ENCODE data around the gene DOK5.

DOK5 gene

DNA sequence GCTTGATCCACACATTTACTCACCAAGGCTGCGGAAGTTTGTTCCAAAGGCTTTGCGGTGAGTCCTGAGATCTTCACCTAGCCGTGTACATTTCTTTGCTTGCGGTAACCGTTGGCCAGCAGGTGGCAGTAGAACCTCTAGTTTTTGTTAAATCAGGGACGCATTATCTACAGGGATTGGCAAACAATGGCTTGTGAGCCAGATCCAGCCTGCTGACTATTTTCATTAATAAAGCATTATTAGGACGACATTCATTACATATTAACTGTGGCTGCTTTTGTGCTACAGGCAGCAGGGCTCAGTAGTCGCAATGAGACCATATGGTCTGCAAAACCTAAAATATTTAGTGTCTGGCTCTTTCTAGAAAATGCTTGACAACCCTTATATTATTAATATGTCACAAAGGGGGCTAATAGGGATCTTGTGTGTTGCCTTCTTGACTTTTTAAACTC, 174.1 kb downstream of the DOK5 start:
- DNase-seq (ENCODE audit: low spot score): peak; percentile 70

DNA sequence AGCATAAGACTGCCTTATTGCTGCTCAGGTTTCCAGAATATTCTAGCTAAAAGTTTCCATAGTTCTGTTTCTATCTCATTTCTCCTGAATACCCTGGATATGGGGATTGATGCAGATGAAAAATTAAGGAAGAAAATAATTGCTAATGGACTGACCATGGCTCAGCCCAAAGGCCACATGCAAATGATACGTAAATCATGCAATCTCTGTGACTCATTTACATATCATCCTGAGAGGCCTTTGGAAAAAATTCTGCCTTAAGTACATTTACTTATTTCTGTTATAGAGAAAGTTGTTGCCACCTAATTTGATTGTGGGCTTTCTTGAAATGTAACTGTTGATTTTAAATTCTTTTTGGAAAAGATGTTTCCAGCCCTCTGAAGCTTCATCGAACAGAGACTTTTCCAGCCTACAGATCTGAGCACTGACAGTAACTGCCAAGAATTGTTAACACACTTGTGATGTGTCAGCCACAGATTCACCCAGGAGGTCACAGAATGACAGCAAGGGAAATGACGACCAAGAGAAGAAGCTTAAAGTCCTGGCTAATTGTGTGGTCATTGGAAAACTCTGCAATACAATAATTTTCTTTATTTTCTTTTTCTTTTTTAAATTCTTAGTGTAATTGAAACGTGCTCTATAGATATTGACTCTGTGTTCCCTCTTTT, 174.8 kb downstream of the DOK5 start:
- DNase-seq (ENCODE audit: low spot score): no peak

DNA sequence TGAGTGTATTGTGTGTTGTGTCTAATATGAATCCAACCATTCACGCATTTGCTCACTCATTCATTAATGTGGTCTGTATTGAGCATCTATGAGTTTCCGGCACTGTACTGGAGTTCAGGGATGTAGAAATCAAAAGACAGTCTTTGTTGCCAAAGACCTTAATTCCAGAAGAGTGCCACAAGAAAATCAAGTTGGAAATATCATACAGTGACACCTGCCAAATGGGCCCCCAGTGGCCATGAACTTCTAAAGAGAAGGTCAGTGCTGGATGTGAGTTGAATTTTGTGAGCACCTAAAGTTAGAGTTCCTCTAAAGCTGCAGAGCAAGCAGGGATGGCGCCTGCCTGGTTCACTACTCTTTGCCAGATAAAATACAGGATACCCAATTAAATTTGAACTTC, 175.9 kb downstream of the DOK5 start:
- no peak for DNase-seq (ENCODE audit: low spot score)

DNA sequence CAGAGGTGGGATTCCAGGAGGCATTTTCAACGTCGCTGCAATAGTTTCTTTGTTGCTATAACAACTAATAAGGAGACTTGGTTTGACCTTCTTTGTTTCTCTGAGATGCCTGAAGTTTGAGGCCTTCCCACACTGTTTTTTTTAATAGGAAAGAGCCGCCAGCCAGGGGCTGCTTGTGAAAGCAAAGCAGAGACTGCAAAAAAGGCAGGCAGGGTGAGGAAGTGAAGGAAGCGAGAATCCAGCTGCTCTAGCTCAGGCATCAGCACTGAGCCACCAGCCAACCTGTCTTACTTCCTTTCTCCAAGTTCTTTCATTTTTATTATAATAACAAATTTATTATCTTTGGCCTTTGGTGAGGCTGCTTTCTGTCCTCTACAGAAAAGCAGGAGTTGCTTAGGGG, 179.1 kb downstream of the DOK5 start:
- no peak for DNase-seq (ENCODE audit: low spot score)

DNA sequence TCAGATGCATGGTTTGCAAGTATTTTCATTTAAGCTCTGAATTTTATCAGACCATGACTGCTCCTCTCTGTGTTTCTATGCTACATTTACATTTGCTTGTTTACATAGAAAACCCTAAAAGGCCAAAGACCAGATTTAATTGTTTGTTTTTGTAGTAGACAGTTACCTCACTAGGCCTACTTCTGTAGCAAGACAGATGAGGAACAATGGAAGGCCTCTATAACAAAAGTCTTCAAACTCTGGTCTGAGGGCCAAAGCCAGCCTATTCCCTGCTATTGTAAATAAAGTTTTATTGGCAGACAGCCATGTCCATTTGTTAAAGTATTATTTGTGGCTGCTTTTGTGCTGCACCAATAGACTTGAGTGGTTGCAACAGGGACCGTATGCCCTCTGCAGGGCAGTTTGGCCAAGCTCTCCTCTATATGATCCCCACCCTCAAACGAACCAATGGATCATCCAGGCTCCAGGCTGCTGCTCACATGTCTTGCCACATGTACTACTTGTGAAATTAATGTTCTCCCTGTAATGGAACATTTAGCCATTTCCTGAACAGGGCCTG, 182.0 kb downstream of the DOK5 start:
- no peak for DNase-seq (ENCODE audit: low spot score)

DNA sequence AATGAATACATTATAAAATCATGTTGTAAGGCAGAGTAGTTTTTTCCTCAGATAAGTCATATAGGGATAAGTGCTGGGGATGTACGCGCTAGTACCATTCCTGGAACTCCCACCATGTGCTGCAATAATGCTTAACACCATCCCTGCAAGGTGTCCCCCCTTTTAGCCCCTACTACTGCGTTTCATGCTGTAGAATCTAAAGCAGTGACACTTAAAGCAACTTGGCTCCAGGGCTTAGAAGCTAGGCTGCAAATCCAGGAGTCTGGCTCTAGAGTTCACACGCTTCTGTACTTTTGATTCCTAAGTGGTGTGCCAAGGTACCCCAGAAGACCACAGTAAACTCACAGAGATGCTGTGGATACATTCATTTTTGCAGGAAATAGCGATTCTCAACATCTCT, 183.1 kb downstream of the DOK5 start:
- no peak for DNase-seq (ENCODE audit: low spot score)

DNA sequence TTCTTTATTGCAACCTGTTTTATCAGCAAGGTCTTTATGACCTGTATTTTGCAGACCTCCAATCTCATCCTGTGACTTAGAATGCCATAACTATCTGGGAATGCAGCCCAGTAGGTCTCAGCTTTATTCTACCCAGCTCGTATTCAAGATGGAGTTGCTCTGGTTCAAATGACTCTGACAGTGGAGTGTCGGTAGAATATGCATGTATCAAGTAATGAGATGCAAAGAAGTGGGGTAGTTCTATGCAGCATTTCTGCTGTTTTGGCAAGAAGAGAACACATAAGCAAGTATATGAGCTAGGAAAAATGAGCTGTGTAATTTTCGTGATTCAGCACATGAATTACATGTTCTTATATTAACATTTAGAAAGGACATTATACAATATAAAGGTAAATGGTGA, 185.9 kb downstream of the DOK5 start:
- no peak for DNase-seq (ENCODE audit: low spot score)

DNA sequence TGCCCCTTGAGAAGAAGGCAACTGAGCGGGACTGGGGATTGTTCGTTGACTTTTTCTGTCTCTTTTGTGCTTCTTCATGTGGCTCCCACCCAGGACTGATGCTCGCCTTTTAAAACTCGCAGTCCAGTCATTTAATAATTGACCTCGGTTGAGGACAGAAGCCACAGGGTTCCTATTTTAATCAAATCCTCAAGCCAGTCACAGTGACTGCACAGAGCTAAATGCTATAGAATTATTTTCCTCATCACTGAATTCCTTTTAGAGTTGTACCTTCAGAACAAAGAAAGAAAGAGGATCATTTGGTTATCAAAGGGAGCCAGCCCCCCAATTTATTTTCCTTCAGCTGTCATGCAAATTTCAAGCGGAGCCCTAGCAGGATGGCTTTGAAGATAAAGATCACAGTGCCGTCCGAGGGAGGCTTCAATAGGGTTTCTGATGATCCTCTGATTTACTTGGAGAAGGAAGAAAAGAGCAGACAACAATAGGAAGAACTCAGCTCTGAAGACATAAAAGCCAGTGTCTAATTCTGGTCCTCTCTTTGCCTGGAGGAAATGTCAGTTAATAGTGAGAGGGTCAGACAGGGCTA, 186.6 kb downstream of the DOK5 start:
- no peak for DNase-seq (ENCODE audit: low spot score)

DNA sequence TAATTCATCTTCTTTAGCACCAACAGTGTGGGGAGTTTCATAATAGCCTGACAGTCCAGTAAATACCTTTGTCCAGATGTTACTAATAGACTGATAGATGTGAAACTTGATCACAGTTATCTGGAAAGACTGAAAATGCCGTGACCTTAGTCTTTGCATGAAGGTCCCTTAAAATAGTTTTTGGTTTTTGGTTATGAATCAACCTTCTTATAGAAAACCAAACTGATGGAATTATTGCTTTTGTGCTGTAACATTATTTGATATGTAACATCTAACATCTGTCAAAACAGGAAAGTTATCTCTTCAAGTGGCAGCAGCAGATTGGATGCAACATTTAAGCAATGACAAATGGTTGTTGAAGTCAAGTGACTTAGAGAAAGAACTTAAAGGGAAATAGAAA, 190.4 kb downstream of the DOK5 start:
- no peak for DNase-seq (ENCODE audit: low spot score)

DNA sequence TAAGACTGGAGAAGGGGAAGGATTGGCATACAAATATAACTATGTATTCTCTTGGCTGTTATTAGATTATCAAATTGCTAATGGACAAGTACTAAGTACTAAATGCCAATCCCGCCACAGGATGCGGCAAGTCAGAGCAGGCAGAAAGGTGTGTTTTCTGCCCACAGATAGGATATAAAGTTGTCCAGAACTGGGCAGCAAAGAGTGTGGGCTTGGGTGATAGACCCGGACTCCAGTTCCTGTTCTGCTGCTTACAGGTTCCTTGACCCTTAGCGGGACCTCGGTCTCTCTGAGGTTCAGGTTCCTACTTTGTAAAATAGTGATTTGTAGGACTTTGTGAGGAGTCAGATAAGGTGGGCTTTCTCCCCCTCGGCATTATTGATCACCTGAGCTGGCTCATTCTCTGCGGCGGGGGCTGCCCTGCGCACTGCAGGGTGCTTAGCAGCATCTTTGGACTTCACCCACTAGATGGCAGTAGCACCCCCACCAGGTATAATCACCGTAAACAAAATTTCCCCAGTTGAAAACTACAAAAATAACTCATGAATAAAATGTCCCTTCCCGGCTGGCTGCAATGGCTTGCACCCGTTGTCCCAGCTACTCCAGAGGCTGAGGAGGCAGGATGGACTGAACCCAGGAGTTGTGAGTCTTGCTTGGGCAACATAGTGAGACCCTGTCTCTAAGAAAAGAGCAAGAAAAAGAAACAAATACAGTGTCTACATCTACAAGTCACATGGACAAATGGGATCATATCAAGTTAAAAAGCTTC, 193.1 kb downstream of the DOK5 start:
- DNase-seq (ENCODE audit: low spot score): peak; percentile 12

DNA sequence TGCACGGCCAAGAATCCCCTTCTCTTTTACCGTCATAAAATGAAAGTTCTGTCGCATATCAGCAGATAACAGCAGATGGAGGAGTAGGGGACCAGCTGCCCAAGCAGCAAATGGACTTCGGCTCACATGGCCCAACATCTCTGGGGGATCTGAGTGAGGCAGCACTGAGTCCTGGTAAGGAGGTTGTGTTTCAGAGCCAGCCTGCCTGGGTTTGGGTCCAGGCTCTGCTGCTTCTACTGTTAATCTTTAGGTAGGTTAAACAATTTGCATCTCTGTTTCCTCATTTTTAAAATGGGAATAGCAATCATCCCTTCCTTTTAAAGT, 193.6 kb downstream of the DOK5 start:
- DNase-seq (ENCODE audit: low spot score): no peak

DNA sequence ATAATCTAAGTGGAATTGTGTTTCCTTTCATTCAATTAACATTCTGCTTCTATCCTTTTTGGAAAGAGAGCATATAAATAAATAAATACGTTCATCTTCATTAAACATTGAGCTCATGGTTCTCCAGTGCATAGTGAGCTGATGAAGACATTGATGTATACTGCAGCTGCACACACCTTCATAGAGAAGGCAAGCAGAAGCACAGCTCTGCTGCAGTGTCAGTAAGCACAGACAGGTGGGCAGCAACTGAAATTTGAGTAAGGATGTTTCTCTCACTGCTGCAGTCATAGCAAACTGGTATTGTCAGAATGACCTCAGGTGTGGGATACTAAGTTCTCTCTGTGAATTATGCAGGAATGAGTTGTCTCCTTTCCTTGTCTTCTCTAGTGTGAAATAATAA, 202.9 kb downstream of the DOK5 start:
- DNase-seq (ENCODE audit: low spot score): no peak

DNA sequence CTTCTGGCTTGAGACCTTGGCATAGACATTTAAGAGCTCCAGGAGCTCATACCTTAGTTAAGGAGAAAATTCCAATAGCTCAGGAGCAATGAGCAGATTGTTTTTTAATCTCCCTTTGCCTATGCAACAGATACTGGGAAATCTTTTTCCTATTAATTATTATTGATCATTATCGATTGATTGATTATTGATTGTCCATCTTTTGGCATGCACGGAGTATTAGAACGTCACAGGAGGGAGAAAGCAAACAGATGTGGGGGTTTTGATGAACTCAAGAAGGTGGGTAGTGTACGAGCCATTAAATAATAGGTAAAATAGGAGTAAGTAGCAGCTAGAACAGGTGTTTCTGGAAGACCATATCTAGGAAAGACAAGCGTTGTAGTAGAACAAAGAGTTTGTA, 205.0 kb downstream of the DOK5 start:
- no peak for DNase-seq (ENCODE audit: low spot score)

DNA sequence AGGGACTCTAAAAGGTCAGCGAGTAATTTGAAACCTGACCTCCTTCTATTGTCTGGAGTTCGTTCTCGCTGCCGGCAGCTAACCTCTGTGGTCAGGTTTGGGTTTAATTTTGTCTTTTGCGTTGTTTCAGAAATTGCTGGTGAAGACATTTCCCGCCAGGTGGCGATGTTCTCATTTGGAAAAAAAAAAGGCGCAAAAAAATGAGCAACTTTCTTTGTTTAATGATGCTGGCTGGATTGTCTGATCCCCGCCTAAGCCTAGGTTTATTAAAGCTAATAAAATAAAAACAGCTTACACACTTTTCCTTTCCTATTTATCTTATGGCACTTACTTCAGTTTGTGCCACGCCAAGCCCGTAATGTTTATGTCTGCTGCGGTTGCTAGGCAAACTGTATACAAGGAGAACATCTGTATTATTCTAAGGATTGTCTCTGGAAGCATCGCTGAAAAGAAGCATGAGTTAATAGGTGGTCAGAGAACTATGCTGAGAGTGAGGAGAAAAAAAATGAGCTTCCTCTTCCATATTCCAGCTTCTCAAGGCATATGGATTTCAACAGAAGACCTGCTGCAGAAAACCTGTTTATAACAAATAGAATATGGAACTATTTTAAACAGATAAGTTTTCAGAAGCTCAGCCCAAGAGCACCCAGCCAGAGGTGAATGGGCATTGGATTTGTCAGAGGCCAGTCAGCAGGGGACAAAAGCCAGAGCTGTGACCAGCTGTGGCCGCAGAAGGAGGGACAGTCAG, 205.7 kb downstream of the DOK5 start:
- peak; percentile 46 for DNase-seq (ENCODE audit: low spot score)

DNA sequence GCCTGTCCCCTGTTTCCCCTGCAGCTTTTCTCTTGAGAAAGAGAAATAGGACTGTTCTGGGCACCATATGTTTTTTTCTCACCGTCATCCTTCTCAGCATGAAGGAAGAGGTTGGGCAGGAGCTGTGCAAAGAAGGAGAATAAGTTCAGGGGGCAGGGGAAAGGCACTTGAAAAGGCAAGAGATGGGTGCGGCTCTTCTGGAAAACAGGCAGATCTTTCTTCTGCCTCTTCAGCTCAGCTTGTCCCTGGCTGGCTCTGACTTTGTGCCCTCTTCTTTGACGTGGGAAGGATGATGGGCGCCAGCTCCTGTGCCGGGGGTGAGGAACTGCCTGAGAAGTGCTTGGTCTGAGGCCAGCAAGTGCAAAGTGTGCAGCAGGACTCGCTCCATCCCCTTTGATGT, 206.5 kb downstream of the DOK5 start:
- no peak for DNase-seq (ENCODE audit: low spot score)

DNA sequence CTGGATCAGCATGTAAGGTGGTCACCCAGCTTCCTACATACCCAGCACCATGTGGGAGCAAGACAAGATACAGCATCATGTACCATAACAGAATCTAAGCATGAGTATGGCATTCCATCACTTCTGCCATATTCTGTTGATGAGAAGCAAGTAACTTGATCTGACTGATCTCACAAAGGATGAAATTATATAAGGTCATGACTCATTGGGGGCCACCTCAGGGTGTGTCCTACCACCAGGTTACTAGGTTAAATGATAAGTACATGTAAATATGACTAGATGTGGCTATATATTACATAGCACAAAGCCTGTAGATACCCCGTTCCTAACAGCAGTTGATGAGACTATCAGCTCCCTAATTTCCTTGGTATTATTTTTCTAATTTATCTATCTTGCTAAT, 213.1 kb downstream of the DOK5 start:
- no peak for DNase-seq (ENCODE audit: low spot score)

DNA sequence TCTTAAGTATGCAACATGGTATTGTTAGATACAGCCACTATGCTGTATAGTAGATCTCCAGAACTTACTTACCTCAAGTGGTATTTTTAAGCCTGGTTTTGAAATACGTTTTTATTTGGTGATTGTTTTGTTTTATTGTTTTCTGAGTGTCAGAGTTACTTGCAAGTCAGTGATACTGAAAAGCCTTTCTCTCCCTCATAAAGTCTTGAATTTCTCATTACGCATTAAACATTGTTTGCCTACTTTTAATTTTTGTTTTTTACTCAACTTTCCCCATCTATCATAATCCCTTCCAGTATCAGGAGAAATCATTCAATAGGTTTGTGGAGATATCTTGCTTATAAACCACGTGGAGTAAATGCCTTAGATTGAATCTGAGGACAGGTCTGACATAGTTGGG, 214.9 kb downstream of the DOK5 start:
- no peak for DNase-seq (ENCODE audit: low spot score)

DNA sequence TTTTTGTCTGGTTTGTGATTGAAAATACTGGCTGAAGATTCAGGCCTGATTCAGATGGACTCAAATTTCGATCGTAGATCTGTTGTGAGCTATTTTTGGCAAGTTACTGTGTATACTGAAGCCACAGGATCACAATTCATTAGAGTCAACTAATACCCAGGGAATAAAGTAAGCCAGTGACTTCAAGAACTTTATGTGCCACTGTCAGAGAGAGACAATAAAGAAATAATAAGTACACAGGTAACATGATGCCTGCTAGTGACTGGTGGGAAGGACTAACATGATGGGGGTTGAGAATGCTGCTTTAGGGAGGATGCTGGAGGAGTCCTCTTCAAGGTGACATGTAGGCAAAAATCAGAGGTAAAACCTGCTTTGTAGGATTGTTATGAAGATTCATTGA, 215.9 kb downstream of the DOK5 start:
- DNase-seq (ENCODE audit: low spot score): no peak

DNA sequence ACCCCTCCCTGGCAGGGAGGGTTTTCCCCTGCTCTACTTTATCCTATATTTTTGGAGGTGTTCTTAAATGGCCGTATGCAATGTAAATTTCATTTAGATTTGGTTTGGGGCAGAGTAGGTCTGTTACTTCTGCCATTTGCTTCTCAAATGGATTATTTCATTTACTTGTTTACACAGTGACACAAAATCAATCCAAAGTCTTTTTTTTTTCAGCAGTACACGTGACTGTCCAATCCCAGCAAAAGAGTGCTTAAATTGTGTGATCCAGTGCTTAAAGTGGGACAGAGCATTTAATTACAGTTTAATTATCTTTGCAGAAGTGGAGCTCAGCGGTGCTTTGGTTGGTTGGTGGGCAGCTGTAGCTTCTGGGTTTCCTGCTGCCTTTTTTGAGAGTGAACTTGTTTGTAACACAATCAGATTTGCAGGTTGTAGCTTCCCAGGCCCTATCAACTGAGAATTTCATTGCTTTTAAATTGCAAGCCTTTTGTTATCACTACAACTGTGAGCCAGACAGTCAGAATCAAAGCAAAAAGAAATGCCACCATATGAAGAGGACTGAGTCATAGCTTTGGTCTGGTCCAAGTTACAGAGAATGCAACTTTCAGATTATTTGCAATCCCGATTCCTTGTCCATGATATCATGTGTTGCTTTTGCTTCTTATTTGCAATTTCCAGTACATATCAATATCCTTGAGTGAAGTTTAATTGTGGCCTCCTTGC, 216.9 kb downstream of the DOK5 start:
- no peak for DNase-seq (ENCODE audit: low spot score)

DNA sequence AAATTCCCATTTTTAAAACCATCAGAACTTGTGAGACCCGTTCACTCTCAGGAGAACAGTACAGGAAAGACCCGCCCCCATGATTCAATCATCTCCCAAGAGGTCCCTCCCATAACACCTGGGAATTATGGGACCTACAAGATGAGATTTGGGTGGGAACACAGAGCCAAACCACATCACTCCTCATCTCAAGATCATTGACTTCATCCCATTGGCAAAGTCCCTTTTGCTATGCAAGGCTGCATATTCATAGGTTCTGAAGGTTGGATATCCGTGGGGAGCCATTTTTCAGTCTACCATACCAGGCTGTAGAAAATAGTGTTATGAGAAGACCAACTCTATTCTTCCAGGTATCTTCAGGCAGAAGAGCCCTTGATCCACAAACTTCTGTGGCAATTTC, 219.1 kb downstream of the DOK5 start:
- DNase-seq (ENCODE audit: low spot score): no peak

DNA sequence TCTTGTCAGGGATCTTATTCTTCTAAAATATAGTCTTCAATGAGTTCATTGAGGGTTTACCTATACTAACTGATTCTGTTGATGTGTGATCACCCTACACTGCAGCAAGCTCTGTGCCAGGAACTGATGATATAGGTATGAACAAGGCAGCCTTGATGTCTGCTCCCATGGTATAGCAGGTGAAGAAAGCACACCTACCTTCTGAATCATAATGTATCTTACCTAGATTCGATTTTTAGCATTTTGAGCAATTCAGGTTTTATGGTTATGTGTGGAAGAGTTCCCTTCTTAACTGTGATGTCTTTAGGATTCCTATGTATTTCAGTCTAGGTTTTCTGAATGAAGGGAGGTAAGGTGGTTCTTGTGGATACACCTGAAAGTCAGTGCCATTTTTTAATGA, 223.0 kb downstream of the DOK5 start:
- no peak for DNase-seq (ENCODE audit: low spot score)

All from kidney capillary endothelial cell (primary cell).